NB4 (cell line): ENCODE results near the gene FHOD1.

Experiments
- CTCF ChIP-seq: IDR thresholded peaks from one replicate; pipeline ENCODE4 v1.5.1; 2012; ENCODE audit warnings: low read depth, low read length
- MAX ChIP-seq: IDR thresholded peaks from 2 replicates; pipeline ENCODE4 v1.6.1; 2011; ENCODE audit warnings: low read depth, low read length
- MYC ChIP-seq: IDR thresholded peaks from 2 replicates; pipeline ENCODE4 v1.6.1; 2011; ENCODE audit warnings: low read depth, low read length
- POLR2A ChIP-seq: IDR thresholded peaks from 2 replicates; pipeline ENCODE4 v1.6.1; 2011; ENCODE audit warnings: mild to moderate bottlenecking; ENCODE audit not compliant: insufficient read length; ENCODE audit errors: extremely low read depth

GRCh38 chr16:67242138-67242730 is 5.0 kb downstream of the FHOD1 start:
- TF ChIP-seq CTCF (no peak), MYC (no peak), POLR2A (no peak), MAX (no peak)
